Liver (tissue), 9 donors: Measurements from ENCODE around the gene SIK2. TPM values are rescaled to one million over a fixed set of nuclear protein-coding genes. Genes with fewer than 3 reads are reported as not detected.
A peak's percentile ranks its signal among the peaks of the same experiment; 100 is the strongest.

ENCODE experiments used
- DNase-seq: peaks from one replicate; pipeline ENCODE4 v3.0.0-alpha.2; 2017; ENCODE audit warnings: low spot score
- H3K27ac ChIP-seq, 2 donors: one replicate each; pipeline ENCODE4 v1.7.0; 2013; ENCODE audit warnings: inconsistent platforms in 2 of 2, low read length in 2 of 2, control low read depth in 1 of 2, low read depth in 1 of 2, mild to moderate bottlenecking in 1 of 2
- H3K27me3 ChIP-seq, 4 donors: one replicate each; pipeline versions ENCODE4 v1.6.1 to v1.7.0; 2013; ENCODE audit warnings: low read length in 3 of 4, inconsistent platforms in 1 of 4, mild to moderate bottlenecking in 1 of 4, moderate library complexity in 1 of 4; ENCODE audit not compliant: control insufficient read depth in 4 of 4, insufficient read depth in 4 of 4
- H3K36me3 ChIP-seq, 4 donors: one replicate each; pipeline versions ENCODE4 v1.6.1 to v1.7.0; 2013; ENCODE audit warnings: low read length in 3 of 4, mild to moderate bottlenecking in 3 of 4, low read depth in 1 of 4, moderate library complexity in 1 of 4; ENCODE audit not compliant: control insufficient read depth in 4 of 4, insufficient read depth in 3 of 4
- H3K4me1 ChIP-seq, 4 donors: one replicate each; pipeline versions ENCODE4 v1.6.1 to v1.7.0; 2013; ENCODE audit warnings: low read length in 3 of 4, mild to moderate bottlenecking in 3 of 4, moderate library complexity in 1 of 4; ENCODE audit not compliant: control insufficient read depth in 4 of 4, insufficient read depth in 4 of 4
- H3K4me3 ChIP-seq, 3 donors: one replicate each; pipeline versions ENCODE4 v1.6.1 to v1.7.0; 2013; ENCODE audit warnings: low read length in 3 of 3, control low read depth in 1 of 3, low read depth in 1 of 3, mild to moderate bottlenecking in 1 of 3
- H3K9ac ChIP-seq, 2 donors: one replicate each; pipeline ENCODE4 v1.7.0; 2013; ENCODE audit warnings: low read length in 2 of 2, mild to moderate bottlenecking in 2 of 2, moderate library complexity in 2 of 2, control low read depth in 1 of 2, low read depth in 1 of 2
- H3K9me3 ChIP-seq, 4 donors: one replicate each; pipeline versions ENCODE4 v1.6.1 to v1.7.0; 2013; ENCODE audit warnings: low read length in 3 of 4; ENCODE audit not compliant: control insufficient read depth in 4 of 4
- CTCF ChIP-seq: fragments of 150-350 bp; IDR thresholded peaks from 2 replicates; pipeline ENCODE4 v1.5.1; 2017; ENCODE audit warnings: improper control_type of control experiment, low read depth, low read length; ENCODE audit not compliant: missing input control
- EGR1 ChIP-seq, 2 donors: IDR thresholded peaks; 2 replicates each; pipeline ENCODE4 v1.6.1; 2016 to 2018; ENCODE audit warnings: antibody characterized with exemption in 2 of 2, low read depth in 2 of 2
- FOXA1 ChIP-seq: IDR thresholded peaks from 2 replicates; pipeline ENCODE4 v1.6.1; 2016; ENCODE audit warnings: antibody characterized with exemption
- HNF4A ChIP-seq, 2 donors: conservative IDR thresholded peaks; 2 replicates each; pipeline ENCODE4 v1.6.1; 2016; ENCODE audit warnings: antibody characterized with exemption in 2 of 2, mild to moderate bottlenecking in 2 of 2
- JUND ChIP-seq, 2 donors: IDR thresholded peaks; 2 replicates each; pipeline ENCODE4 v1.6.1; 2016; ENCODE audit warnings: antibody characterized with exemption in 2 of 2
- MAX ChIP-seq: IDR thresholded peaks from 2 replicates; pipeline ENCODE4 v1.6.1; 2016; ENCODE audit warnings: antibody characterized with exemption
- NR2F2 ChIP-seq: IDR thresholded peaks from 2 replicates; pipeline ENCODE4 v1.6.1; 2016; ENCODE audit warnings: antibody characterized with exemption
- REST ChIP-seq: IDR thresholded peaks from 2 replicates; pipeline ENCODE4 v1.6.1; 2016; ENCODE audit warnings: antibody characterized with exemption, mild to moderate bottlenecking
- RXRA ChIP-seq, 2 donors: IDR thresholded peaks; 2 replicates each; pipeline ENCODE4 v1.6.1; 2017 to 2018; ENCODE audit warnings: antibody characterized with exemption in 2 of 2, mild to moderate bottlenecking in 1 of 2
- WGBS: extraction: QIAGEN DNeasy Blood & Tissue Kit; methylation state at CpG from one replicate; pipeline ENCODE4 v1.1.7; 2013; 5-methylcytosine and 5-hydroxymethylcytosine counted together
- polyA plus RNA-seq, 2 donors: library from polyadenylated mRNA; stranded (reverse) in 1 of 2; unstranded in 1 of 2; fragments of 200-250 nt in 1 of 2; fragments of >200 nt in 1 of 2; fragmentation: Nextera tagmentation in 1 of 2; extraction: Ambion mirVana in 1 of 2; gene quantifications; one replicate each; pipeline versions ENCODE4 v1.2.1 to v1.2.3, GENCODE V29; 2013 to 2015
- total RNA-seq, 2 donors: library from RNA; depleted of rRNA; stranded (reverse); fragments of >200 nt; gene quantifications; one replicate each; pipeline ENCODE4 v1.2.3, GENCODE V29; 2014
- donor health status: healthy.
- donor health status: healthy.
- donor health status: healthy.
- donor health status: healthy.
- donor health status: healthy.

SIK2 gene
- total and polyA plus RNA-seq, 4 donors, result 6.5 to 15.0 (median 9.3) TPM

- no peaks in the 10 kb centered on the region for H3K9me3 ChIP-seq
- 50% methylated on average over 6 of the region's 6 CpGs for WGBS
- H3K27me3 ChIP-seq, result no peaks in the 10 kb centered on the region
- no peak overlapping the region for H3K4me3 ChIP-seq
- H3K27ac ChIP-seq, result peak overlapping the region; percentile 73 to 91
- peak overlapping the region in 1 of 2 donors; percentile 25 for H3K9ac ChIP-seq
- TF ChIP-seq CTCF, result no peak
- peak in 1 of 2 donors; percentile 20 for TF ChIP-seq RXRA (IDR thresholded peaks at IDR 0.05)
- no peak for TF ChIP-seq FOXA1
- no peak for TF ChIP-seq REST
- TF ChIP-seq NR2F2, result no peak
- TF ChIP-seq HNF4A (conservative IDR thresholded peaks at IDR 0.05), result peak; percentile 45 to 57
- TF ChIP-seq MAX, result no peak
- TF ChIP-seq EGR1 (IDR thresholded peaks at IDR 0.05; ENCODE audit: low read depth in 2 of 2), result no peak
- TF ChIP-seq JUND (IDR thresholded peaks at IDR 0.05), result no peak
- no peak for DNase-seq
- H3K4me1 ChIP-seq, result peaks cover 0 to 48% (median 31%) of the 10 kb centered on the region in 4 donors
- no peaks in the 10 kb centered on the region for H3K36me3 ChIP-seq
Measured at GRCh38 chr11:111779118-111779517, 176.9 kb downstream of the SIK2 start.

Other genes starting within 250 kb of the SIK2 start
- gene POU2AF1, start 223.2 kb upstream of the SIK2 start, total RNA-seq, result 1 to 10 TPM in 1 of 2 donors, under 1 TPM in 1; 0.59 to 1.1 TPM
- gene POU2AF1, start 223.2 kb upstream of the SIK2 start, polyA plus RNA-seq, result 1 to 10 TPM in 1 of 2 donors, under 1 TPM in 1; 0.21 to 2.0 TPM
- gene BTG4, start 90.1 kb upstream of the SIK2 start, total RNA-seq, result not detected
- gene BTG4, start 90.1 kb upstream of the SIK2 start, polyA plus RNA-seq, result not detected
- gene HOATZ, start 87.7 kb upstream of the SIK2 start, total RNA-seq, result not detected
- gene HOATZ, start 87.7 kb upstream of the SIK2 start, polyA plus RNA-seq, result not detected
- gene LAYN, start 61.7 kb upstream of the SIK2 start, total RNA-seq, result under 1 TPM; 0.92 to 0.98 TPM
- gene LAYN, start 61.7 kb upstream of the SIK2 start, polyA plus RNA-seq, result under 1 TPM; 0.43 to 0.85 TPM
- gene PPP2R1B, start 163.9 kb downstream of the SIK2 start, total RNA-seq, result 100 to 1,000 TPM in 1 of 2 donors, 10 to 100 TPM in 1; 50.1 to 316 TPM
- 10 to 100 TPM; 33.2 to 55.0 TPM for gene PPP2R1B, start 163.9 kb downstream of the SIK2 start, polyA plus RNA-seq